Endothelial cell of umbilical vein (primary cell): Measurements from ENCODE around the gene PPARD. TPM values are rescaled to one million over a fixed set of nuclear protein-coding genes. Genes with fewer than 3 reads are reported as not detected.

ENCODE experiments used
- BruUV-seq: library from RNA; stranded (reverse); fragments of 400-500 nt; replicated peaks from 2 replicates; lab custom pipeline; 2021; lab: Mats Ljungman, UMichigan
- CTCF ChIA-PET: fragments of 300-600, 350-600 bp; sonication (Branson Sonifier 250); formaldehyde crosslinking; loops from one replicate; lab custom pipeline; 2021; ENCODE audit warnings: antibody characterized with exemption, inconsistent platforms; lab: Charles Lee
- POLR2A ChIA-PET: fragments of 300-600, 350-600 bp; sonication (Branson Sonifier 250); formaldehyde crosslinking; loops from one replicate; lab custom pipeline; 2021; ENCODE audit warnings: antibody characterized with exemption, inconsistent platforms; lab: Charles Lee
- DNase-seq: peaks from one replicate; pipeline ENCODE4 v3.0.0-alpha.2; 2011; ENCODE audit warnings: low read depth, low spot score
- FAIRE-seq: peaks from 2 replicates; lab custom pipeline; 2011; peaks lifted over from hg19 to GRCh38; lab: Jason Lieb, UNC
- H2AFZ ChIP-seq: 2 replicates; pipeline ENCODE4 v1.6.0; 2012; ENCODE audit warnings: low read depth, low read length, control low read depth, inconsistent platforms
- H3K27ac ChIP-seq: 2 replicates; pipeline ENCODE4 v1.5.1; 2011; ENCODE audit warnings: low read depth, mild to moderate bottlenecking, control low read depth, low read length, moderate library complexity; ENCODE audit not compliant: insufficient read depth
- H3K27me3 ChIP-seq, 2 experiments: 2 replicates each; pipeline versions ENCODE4 v1.6.0 to v1.6.1; 2011; ENCODE audit warnings: low read length in 2 of 2, mixed read lengths in 1 of 2; ENCODE audit not compliant: control insufficient read depth in 2 of 2, insufficient read depth in 2 of 2
- H3K36me3 ChIP-seq, 2 experiments: 2 replicates in 1 of 2; 3 replicates in 1 of 2; pipeline ENCODE4 v1.5.1; 2011; ENCODE audit warnings: low read length in 2 of 2, mild to moderate bottlenecking in 1 of 2, moderate library complexity in 1 of 2; ENCODE audit not compliant: control insufficient read depth in 2 of 2, insufficient read depth in 2 of 2; ENCODE audit errors: extremely low read depth in 1 of 2
- H3K4me1 ChIP-seq: 3 replicates; pipeline ENCODE4 v1.5.1; 2011; ENCODE audit warnings: mild to moderate bottlenecking, low read length; ENCODE audit not compliant: control insufficient read depth, insufficient read depth; ENCODE audit errors: extremely low read depth
- H3K4me2 ChIP-seq: 2 replicates; pipeline ENCODE4 v1.6.1; 2011; ENCODE audit warnings: low read length, control low read depth, mixed read lengths; ENCODE audit not compliant: insufficient read depth
- H3K4me3 ChIP-seq, 3 experiments: fragments of 200-600 bp in 1 of 3; sonication (generic), shearing (Covaris generic) in 1 of 3; replicated peaks in 1 of 3; 2 replicates each; pipeline ENCODE4 v1.5.1; 2011 to 2016; ENCODE audit warnings: control low read depth in 3 of 3, low read length in 3 of 3, mild to moderate bottlenecking in 2 of 3, inconsistent platforms in 1 of 3, low read depth in 1 of 3, moderate library complexity in 1 of 3; ENCODE audit not compliant: insufficient read depth in 1 of 3
- H3K79me2 ChIP-seq: 2 replicates; pipeline ENCODE4 v1.6.0; 2012; ENCODE audit warnings: low read length, inconsistent platforms; ENCODE audit not compliant: control insufficient read depth, insufficient read depth
- H3K9ac ChIP-seq: replicated peaks from 2 replicates; pipeline ENCODE3; 2011; ENCODE audit warnings: low read length, control low read depth; ENCODE audit not compliant: insufficient read depth; ENCODE audit errors: extremely low read depth
- H3K9me1 ChIP-seq: replicated peaks from 3 replicates; pipeline ENCODE4 v1.6.0; 2011; ENCODE audit warnings: mild to moderate bottlenecking, low read length; ENCODE audit not compliant: control insufficient read depth, insufficient read depth; ENCODE audit errors: extremely low read depth
- H3K9me3 ChIP-seq: replicated peaks from 2 replicates; pipeline ENCODE4 v1.5.1; 2012; ENCODE audit warnings: low read length, inconsistent platforms; ENCODE audit not compliant: control insufficient read depth, insufficient read depth
- H4K20me1 ChIP-seq: replicated peaks from 2 replicates; pipeline ENCODE3; 2011; ENCODE audit warnings: mild to moderate bottlenecking, low read length; ENCODE audit not compliant: control insufficient read depth, insufficient read depth; ENCODE audit errors: extremely low read depth
- CTCF ChIP-seq, 2 donors: IDR thresholded peaks; 1 replicate in 1 of 2; 2 replicates in 1 of 2; pipeline ENCODE4 v1.5.1; 2011; ENCODE audit warnings: low read length in 2 of 2, mild to moderate bottlenecking in 2 of 2, moderate library complexity in 2 of 2, control low read depth in 1 of 2, inconsistent platforms in 1 of 2, low read depth in 1 of 2; ENCODE audit not compliant: insufficient read depth in 1 of 2; ENCODE audit errors: extremely low read depth in 1 of 2
- EZH2 ChIP-seq: IDR thresholded peaks from 2 replicates; pipeline ENCODE4 v1.6.1; 2012; ENCODE audit warnings: borderline replicate concordance, low read depth, mild to moderate bottlenecking, moderate library complexity, low read length, inconsistent platforms; ENCODE audit not compliant: severe bottlenecking
- FOS ChIP-seq: IDR thresholded peaks from 2 replicates; pipeline ENCODE4 v1.6.1; 2011; ENCODE audit warnings: mild to moderate bottlenecking, low read length, moderate library complexity, borderline replicate concordance; ENCODE audit not compliant: insufficient read depth
- GATA2 ChIP-seq: IDR thresholded peaks from 2 replicates; pipeline ENCODE4 v1.7.0; 2011; ENCODE audit warnings: low read depth, mild to moderate bottlenecking, moderate library complexity, mixed read lengths, low read length; ENCODE audit not compliant: insufficient read length, insufficient read depth
- JUN ChIP-seq: IDR thresholded peaks from 2 replicates; pipeline ENCODE4 v1.6.1; 2011; ENCODE audit warnings: borderline replicate concordance, low read depth; ENCODE audit not compliant: insufficient read length, insufficient read depth
- MAX ChIP-seq: IDR thresholded peaks from 2 replicates; pipeline ENCODE4 v1.6.1; 2011; ENCODE audit not compliant: insufficient read depth, insufficient read length
- MYC ChIP-seq: IDR thresholded peaks from one replicate; pipeline ENCODE4 v1.6.1; 2011; ENCODE audit warnings: mild to moderate bottlenecking, low read depth, low read length
- POLR2A ChIP-seq: IDR thresholded peaks from 2 replicates; pipeline ENCODE4 v1.6.1; 2012; ENCODE audit warnings: low read depth, mild to moderate bottlenecking, control low read depth, low read length
- dilution Hi-C: fragments of 300-500 bp; cut with MboI; formaldehyde crosslinking; loops from one replicate; pipeline ENCODE4 v1.15.0; 2019; ENCODE audit warnings: low sequenced_read_pairs; ENCODE audit not compliant: extremely low pct_ligation_motif_present
- intact Hi-C: fragments of 100-400 bp; cut with micrococcal nuclease; formaldehyde crosslinking; loops from one replicate; pipeline ENCODE4 v1.10.0; 2022
- polyA plus RNA-seq, 4 experiments: library from polyadenylated mRNA; depleted of rRNA in 3 of 4; stranded (reverse) in 3 of 4; unstranded in 1 of 4; fragments of >200 nt; gene quantifications; 2 replicates each; pipeline versions ENCODE4 v1.2.1 to v1.2.3, GENCODE V29; 2011 to 2012; ENCODE audit warnings: missing spikeins in 1 of 4
- total RNA-seq: library from RNA; stranded (reverse); gene quantifications from 2 replicates; pipeline ENCODE4 v1.2.3, GENCODE V29; 2021

Gene PPARD
- total and polyA plus RNA-seq, 2 donors (not counting 3 experiments of a cell fraction or from before 2014, with no cell fraction given), result 23.4 to 29.2 TPM

GRCh38 chr6:35412102-35412501 is 69.7 kb downstream of the PPARD start:
- Histone ChIP-seq H2AFZ (no peak overlapping the region), H4K20me1 (no peaks in the 10 kb centered on the region), H3K9me3 (no peaks in the 10 kb centered on the region), H3K79me2 (no peaks in the 10 kb centered on the region), H3K36me3 (peaks cover 2 to 14% of the 10 kb centered on the region in 2 experiments), H3K4me1 (no peaks in the 10 kb centered on the region), H3K4me3 (no peak overlapping the region), H3K4me2 (no peak overlapping the region), H3K9me1 (no peaks in the 10 kb centered on the region), H3K27ac (no peak overlapping the region), H3K27me3 (no peaks in the 10 kb centered on the region), H3K9ac (no peak overlapping the region)
- POLR2A ChIA-PET, result no interaction called here
- no peak for TF ChIP-seq EZH2
- TF ChIP-seq MYC, result no peak
- TF ChIP-seq MAX, result no peak
- TF ChIP-seq POLR2A, result no peak
- no peak for TF ChIP-seq JUN
- no peak for TF ChIP-seq GATA2
- TF ChIP-seq CTCF (IDR thresholded peaks at IDR 0.05; ENCODE audit: extremely low read depth in 1 of 2, insufficient read depth in 1 of 2, low read depth in 1 of 2, low read length in 2 of 2), result no peak
- no peak for TF ChIP-seq FOS
- no peak for FAIRE-seq
- intact Hi-C loops, result no loop called here
- dilution Hi-C loops, result no loop called here
- no TSS peak for BruUV-seq
- DNase-seq, result no peak
- CTCF ChIA-PET, result interaction anchor here (1.0 to 1.9 kb wide), 2 partner anchors 17 to 35 kb away, joined by 3 to 4 read pairs; no protein-coding TSS in a partner anchor
